D721Med (cell line): ENCODE results near the gene NUCKS1.

Experiments used
- DNase-seq: peaks from one replicate; pipeline ENCODE4 v3.0.0; 2011; ENCODE audit warnings: low spot score; ENCODE audit not compliant: insufficient read length
- FAIRE-seq: peaks from 2 replicates; lab custom pipeline; 2011; peaks lifted over from hg19 to GRCh38; lab: Jason Lieb, UNC
- CTCF ChIP-seq: IDR thresholded peaks from 2 replicates; pipeline ENCODE4 v1.5.1; 2012; ENCODE audit warnings: mild to moderate bottlenecking, control low read depth; ENCODE audit not compliant: insufficient read depth; ENCODE audit errors: missing control alignments

The NUCKS1 gene

DNA sequence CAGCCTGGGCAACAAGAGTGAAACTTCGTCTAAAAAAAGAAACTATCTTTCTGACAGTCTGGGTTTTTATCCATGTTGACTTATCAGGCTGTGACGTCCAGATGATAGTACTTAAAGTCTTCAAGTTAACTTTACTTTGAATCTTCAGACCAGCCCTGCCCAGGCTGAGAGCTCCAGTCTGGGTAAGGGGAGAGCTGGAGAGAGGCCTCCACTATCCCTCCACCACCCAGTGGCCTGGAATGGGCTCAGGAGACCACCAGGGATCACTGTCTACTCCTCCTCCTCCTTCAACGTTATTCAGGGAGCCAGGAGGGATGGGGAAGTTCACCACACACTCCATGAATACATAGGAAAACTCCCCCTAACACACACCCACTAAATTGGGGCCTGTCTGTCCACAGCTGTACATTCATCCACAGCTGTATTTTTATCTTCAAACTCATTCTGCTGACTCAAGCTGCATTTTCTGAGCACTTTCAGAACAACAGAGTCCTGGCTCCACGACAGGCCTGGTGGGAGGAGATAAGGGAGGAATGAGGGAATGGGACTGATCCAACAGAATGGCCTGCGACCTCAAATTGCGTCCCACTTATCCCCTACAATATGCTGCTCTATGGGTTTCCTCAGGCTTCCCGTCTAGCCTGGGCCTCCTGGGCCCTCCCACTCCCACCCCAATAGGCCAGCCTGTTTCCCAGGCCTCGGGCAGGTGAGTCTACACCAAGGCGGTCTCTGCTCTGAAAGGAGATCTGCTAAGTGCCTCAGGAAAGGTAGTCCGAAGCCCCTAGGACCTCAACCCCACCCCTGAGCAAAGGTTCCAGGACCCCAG lies 71.5 kb downstream of the NUCKS1 start:
- DNase-seq (no peak), FAIRE-seq (no peak)
- TF ChIP-seq CTCF, result no peak

GRCh38 chr1:205677167-205677566 lies 72.8 kb downstream of the NUCKS1 start:
- TF ChIP-seq CTCF, result no peak
- DNase-seq (no peak), FAIRE-seq (no peak)

- FAIRE-seq, result no peak
- DNase-seq, result no peak
- no peak for TF ChIP-seq CTCF
Measured at GRCh38 chr1:205676597-205676996, 73.4 kb downstream of the NUCKS1 start.

GRCh38 chr1:205676002-205676401 lies 74.0 kb downstream of the NUCKS1 start:
- DNase-seq, result no peak
- no peak for TF ChIP-seq CTCF
- FAIRE-seq, result no peak

DNA sequence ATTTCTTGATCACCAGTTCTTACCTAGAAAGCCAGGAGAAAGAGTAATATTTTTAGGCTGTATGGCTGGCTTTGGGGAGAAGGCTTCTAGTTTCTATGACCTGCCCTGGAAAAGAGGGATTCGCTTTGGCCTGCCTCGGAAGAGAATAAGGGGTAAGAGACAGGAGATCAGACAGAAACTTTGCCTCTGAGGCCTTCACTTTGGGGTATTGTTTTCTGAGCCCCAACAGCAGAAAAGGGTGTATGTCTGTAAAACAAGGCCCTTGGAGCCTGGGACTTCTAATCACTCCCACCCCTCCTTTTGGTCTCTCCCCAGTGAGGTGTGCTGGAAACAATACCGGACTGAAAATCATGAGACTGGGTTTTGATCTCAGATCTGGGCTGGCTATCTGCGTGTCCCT lies 74.7 kb downstream of the NUCKS1 start:
- DNase-seq (no peak), FAIRE-seq (no peak)
- no peak for TF ChIP-seq CTCF

GRCh38 chr1:205672970-205673369 lies 77.0 kb downstream of the NUCKS1 start:
- DNase-seq, result no peak
- no peak for FAIRE-seq
- TF ChIP-seq CTCF, result no peak

DNA sequence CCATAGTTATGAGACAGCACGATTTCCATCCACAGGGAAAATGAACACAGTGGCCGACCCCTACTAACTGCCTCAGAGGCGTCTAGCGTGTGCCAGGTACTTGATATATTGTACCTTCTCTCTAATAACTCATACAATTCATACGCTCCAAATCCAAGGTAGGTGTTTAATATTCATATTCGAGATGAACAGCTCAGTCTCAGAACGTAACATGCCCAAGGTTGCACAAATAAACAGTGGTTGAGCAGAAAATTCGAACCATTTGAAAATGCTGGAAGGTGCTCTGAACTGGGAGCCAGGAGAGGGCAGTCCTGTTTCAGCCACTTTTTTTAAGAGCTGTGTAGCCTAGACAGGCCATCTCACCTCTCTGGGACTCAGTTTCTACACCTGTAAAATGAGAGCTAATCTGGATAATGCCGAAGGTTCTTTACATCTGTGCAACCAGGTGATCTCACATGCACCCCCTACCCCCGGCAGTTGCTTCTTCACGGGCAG lies 77.5 kb downstream of the NUCKS1 start:
- no peak for FAIRE-seq
- DNase-seq, result no peak
- no peak for TF ChIP-seq CTCF
